GM12801 (cell line): Measurements from ENCODE around the gene FBN3.

Source experiments
- CTCF ChIP-seq: IDR thresholded peaks from one replicate; pipeline ENCODE4 v1.5.1; 2011; ENCODE audit warnings: control low read depth; ENCODE audit not compliant: insufficient read length; ENCODE audit errors: extremely low read depth

The FBN3 gene

GRCh38 chr19:8149261-8150094 lies at the start of gene FBN3:
Gene FBN3 (minus strand): TSS chr19:8149592. CDS start chr19:8147480, 2,112 bp downstream.
- no peak for TF ChIP-seq CTCF

- TF ChIP-seq CTCF: no peak
Measured at GRCh38 chr19:8196271-8196927, 47.0 kb upstream of the FBN3 start.

- TF ChIP-seq CTCF: no peak
Measured at GRCh38 chr19:8194528-8195267, 45.3 kb upstream of the FBN3 start.

- TF ChIP-seq CTCF: no peak
Measured at GRCh38 chr19:8192221-8192820, 42.9 kb upstream of the FBN3 start.

GRCh38 chr19:8185343-8186068 lies 36.1 kb upstream of the FBN3 start:
- no peak for TF ChIP-seq CTCF

GRCh38 chr19:8184274-8184673 lies 34.9 kb upstream of the FBN3 start:
- no peak for TF ChIP-seq CTCF
